ENCODE measurements around the gene LY6G6C.

DNA sequence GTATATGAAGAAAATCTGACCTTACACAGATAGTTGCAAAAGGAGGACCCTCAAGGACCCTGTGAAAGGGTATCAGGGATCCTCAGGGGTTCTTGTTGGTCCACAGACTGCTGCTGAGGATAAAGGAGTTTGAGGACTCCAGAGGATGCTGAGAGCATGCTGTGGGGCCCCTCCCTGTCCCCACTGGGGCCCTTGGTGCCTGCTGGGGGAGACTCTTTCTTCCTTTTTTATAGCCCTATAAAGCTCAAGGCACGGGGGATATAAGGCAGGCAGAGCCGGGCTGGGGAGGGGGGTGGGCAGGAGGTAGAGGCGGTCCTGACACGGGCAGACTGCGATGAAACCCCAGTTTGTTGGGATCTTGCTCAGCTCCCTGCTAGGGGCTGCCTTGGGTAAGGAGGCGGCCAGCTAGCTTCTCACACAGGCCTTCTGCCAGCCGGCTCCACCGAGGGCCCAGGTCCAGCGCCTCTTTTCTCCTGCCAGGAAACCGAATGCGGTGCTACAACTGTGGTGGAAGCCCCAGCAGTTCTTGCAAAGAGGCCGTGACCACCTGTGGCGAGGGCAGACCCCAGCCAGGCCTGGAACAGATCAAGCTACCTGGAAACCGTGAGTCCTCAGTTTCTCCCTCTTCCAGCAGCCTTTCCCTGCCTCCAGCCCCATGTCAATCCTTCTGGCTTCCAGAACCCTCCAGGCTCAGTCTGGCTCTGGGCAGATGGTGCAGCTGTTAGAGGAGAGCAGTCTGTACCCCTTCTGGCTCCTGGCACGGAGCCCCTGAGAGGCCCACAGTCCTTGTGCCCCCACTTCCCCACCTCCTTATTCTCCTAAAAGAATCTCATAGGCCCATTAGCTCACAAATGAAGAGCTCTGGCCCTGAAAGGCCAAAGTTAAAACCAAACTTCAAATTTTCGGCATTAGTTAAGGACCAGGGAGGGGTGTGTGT, 6.3 kb downstream of the LY6G6C start, which contains the start of gene LY6G6D:
- TF ChIP-seq CREB1 (CRISPR knock-in tag; IDR thresholded peaks at IDR 0.05; ENCODE audit: low read depth) (no peak), EZH2 (IDR thresholded peaks at IDR 0.05; ENCODE audit: low read depth, unreplicated experiment) (no peak), ZNF114 (CRISPR knock-in tag; IDR thresholded peaks at IDR 0.05) (no peak)
- TF ChIP-seq, protein P1, sequence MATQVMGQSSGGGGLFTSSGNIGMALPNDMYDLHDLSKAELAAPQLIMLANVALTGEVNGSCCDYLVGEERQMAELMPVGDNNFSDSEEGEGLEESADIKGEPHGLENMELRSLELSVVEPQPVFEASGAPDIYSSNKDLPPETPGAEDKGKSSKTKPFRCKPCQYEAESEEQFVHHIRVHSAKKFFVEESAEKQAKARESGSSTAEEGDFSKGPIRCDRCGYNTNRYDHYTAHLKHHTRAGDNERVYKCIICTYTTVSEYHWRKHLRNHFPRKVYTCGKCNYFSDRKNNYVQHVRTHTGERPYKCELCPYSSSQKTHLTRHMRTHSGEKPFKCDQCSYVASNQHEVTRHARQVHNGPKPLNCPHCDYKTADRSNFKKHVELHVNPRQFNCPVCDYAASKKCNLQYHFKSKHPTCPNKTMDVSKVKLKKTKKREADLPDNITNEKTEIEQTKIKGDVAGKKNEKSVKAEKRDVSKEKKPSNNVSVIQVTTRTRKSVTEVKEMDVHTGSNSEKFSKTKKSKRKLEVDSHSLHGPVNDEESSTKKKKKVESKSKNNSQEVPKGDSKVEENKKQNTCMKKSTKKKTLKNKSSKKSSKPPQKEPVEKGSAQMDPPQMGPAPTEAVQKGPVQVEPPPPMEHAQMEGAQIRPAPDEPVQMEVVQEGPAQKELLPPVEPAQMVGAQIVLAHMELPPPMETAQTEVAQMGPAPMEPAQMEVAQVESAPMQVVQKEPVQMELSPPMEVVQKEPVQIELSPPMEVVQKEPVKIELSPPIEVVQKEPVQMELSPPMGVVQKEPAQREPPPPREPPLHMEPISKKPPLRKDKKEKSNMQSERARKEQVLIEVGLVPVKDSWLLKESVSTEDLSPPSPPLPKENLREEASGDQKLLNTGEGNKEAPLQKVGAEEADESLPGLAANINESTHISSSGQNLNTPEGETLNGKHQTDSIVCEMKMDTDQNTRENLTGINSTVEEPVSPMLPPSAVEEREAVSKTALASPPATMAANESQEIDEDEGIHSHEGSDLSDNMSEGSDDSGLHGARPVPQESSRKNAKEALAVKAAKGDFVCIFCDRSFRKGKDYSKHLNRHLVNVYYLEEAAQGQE (IDR thresholded peaks at IDR 0.05; ENCODE audit: unreplicated experiment): no peak
- TF ChIP-seq, protein P2, sequence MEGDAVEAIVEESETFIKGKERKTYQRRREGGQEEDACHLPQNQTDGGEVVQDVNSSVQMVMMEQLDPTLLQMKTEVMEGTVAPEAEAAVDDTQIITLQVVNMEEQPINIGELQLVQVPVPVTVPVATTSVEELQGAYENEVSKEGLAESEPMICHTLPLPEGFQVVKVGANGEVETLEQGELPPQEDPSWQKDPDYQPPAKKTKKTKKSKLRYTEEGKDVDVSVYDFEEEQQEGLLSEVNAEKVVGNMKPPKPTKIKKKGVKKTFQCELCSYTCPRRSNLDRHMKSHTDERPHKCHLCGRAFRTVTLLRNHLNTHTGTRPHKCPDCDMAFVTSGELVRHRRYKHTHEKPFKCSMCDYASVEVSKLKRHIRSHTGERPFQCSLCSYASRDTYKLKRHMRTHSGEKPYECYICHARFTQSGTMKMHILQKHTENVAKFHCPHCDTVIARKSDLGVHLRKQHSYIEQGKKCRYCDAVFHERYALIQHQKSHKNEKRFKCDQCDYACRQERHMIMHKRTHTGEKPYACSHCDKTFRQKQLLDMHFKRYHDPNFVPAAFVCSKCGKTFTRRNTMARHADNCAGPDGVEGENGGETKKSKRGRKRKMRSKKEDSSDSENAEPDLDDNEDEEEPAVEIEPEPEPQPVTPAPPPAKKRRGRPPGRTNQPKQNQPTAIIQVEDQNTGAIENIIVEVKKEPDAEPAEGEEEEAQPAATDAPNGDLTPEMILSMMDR (conservative IDR thresholded peaks at IDR 0.05; ENCODE audit: low read depth in 2 of 2): no peak
